Thymus (tissue), 11 donors: ENCODE data around the gene CD47. TPM values are rescaled to one million over a fixed set of nuclear protein-coding genes. Genes with fewer than 3 reads are reported as not detected.

Experiments used
- DNase-seq, 9 donors: peaks; one replicate each; pipeline ENCODE4 v3.0.0-alpha.2; 2013; ENCODE audit warnings: low spot score in 9 of 9, low read depth in 6 of 9, missing footprints in 1 of 9
- H3K27ac ChIP-seq, 2 donors: one replicate each; pipeline ENCODE4 v1.5.1; 2013; ENCODE audit warnings: control low read depth in 1 of 2, low read depth in 1 of 2, low read length in 1 of 2, mild to moderate bottlenecking in 1 of 2, moderate library complexity in 1 of 2
- H3K27me3 ChIP-seq, 2 donors: one replicate each; pipeline ENCODE4 v1.5.1; 2013; ENCODE audit warnings: low read length in 1 of 2; ENCODE audit not compliant: control insufficient read depth in 2 of 2, insufficient read depth in 1 of 2
- H3K36me3 ChIP-seq, 2 donors: one replicate each; pipeline ENCODE4 v1.5.1; 2013; ENCODE audit warnings: low read length in 1 of 2, mild to moderate bottlenecking in 1 of 2, moderate library complexity in 1 of 2; ENCODE audit not compliant: control insufficient read depth in 2 of 2, insufficient read depth in 2 of 2
- H3K4me1 ChIP-seq, 2 donors: one replicate each; pipeline ENCODE4 v1.5.1; 2013; ENCODE audit warnings: low read length in 2 of 2; ENCODE audit not compliant: control insufficient read depth in 2 of 2, insufficient read depth in 2 of 2
- H3K4me3 ChIP-seq, 2 donors: one replicate each; pipeline ENCODE4 v1.5.1; 2013; ENCODE audit warnings: low read length in 2 of 2, control low read depth in 1 of 2, mild to moderate bottlenecking in 1 of 2
- H3K9me3 ChIP-seq, 2 donors: one replicate each; pipeline ENCODE4 v1.5.1; 2013; ENCODE audit warnings: low read length in 1 of 2, mild to moderate bottlenecking in 1 of 2; ENCODE audit not compliant: control insufficient read depth in 2 of 2, insufficient read depth in 1 of 2
- WGBS: extraction: QIAGEN DNeasy Blood & Tissue Kit; methylation state at CpG from one replicate; pipeline ENCODE4 v1.1.7; 2013; 5-methylcytosine and 5-hydroxymethylcytosine counted together
- polyA plus RNA-seq: library from polyadenylated mRNA; stranded (reverse); fragments of 200-250 nt; gene quantifications from one replicate; pipeline ENCODE4 v1.2.3, GENCODE V29; 2013
- total RNA-seq: library from RNA; stranded (reverse); fragments of 120-200 nt; gene quantifications from one replicate; pipeline ENCODE4 v1.2.4, GENCODE V29; 2013
- donor health status: healthy.

CD47 gene
- total and polyA plus RNA-seq, 2 donors, result 65.8 to 103 TPM

GRCh38 chr3:107994956-107995715, 95.7 kb downstream of the CD47 start:
- Histone ChIP-seq H3K4me3 (no peak overlapping the region), H3K36me3 (no peaks in the 10 kb centered on the region), H3K4me1 (no peaks in the 10 kb centered on the region), H3K27ac (no peak overlapping the region), H3K9me3 (no peaks in the 10 kb centered on the region), H3K27me3 (no peaks in the 10 kb centered on the region)
- no peak for DNase-seq
- 85% methylated on average over 4 of the region's 4 CpGs for WGBS

GRCh38 chr3:107994181-107994580, 96.7 kb downstream of the CD47 start:
- H3K27ac ChIP-seq, result no peak overlapping the region
- DNase-seq, result no peak
- WGBS, result 99% methylated on average over 2 of the region's 2 CpGs
- H3K9me3 ChIP-seq, result no peaks in the 10 kb centered on the region
- H3K4me3 ChIP-seq, result no peak overlapping the region
- no peaks in the 10 kb centered on the region for H3K4me1 ChIP-seq
- no peaks in the 10 kb centered on the region for H3K27me3 ChIP-seq
- H3K36me3 ChIP-seq, result no peaks in the 10 kb centered on the region

GRCh38 chr3:107993771-107994170, 97.1 kb downstream of the CD47 start:
- no peak for DNase-seq
- Histone ChIP-seq H3K27ac (no peak overlapping the region), H3K4me1 (no peaks in the 10 kb centered on the region), H3K27me3 (no peaks in the 10 kb centered on the region), H3K9me3 (no peaks in the 10 kb centered on the region), H3K36me3 (no peaks in the 10 kb centered on the region), H3K4me3 (no peak overlapping the region)
- WGBS, result 98% methylated on average over 1 of the region's 1 CpG

Other genes starting within 250 kb of the CD47 start
- gene IFT57, start 131.4 kb upstream of the CD47 start, total RNA-seq, result 23.5 TPM
- 27.2 TPM for gene IFT57, start 131.4 kb upstream of the CD47 start, polyA plus RNA-seq
- 0.24 TPM for gene HHLA2, start 205.5 kb upstream of the CD47 start, total RNA-seq
- 0.55 TPM for gene HHLA2, start 205.5 kb upstream of the CD47 start, polyA plus RNA-seq